Measurements from ENCODE around the gene PDX1. TPM values are rescaled to one million over a fixed set of nuclear protein-coding genes. Genes with fewer than 3 reads are reported as not detected.
A peak's percentile ranks its signal among the peaks of the same experiment; 100 is the strongest.

Gene PDX1
- total and polyA plus RNA-seq, 2 donors = 0.05 TPM; not detected in 1

DNA sequence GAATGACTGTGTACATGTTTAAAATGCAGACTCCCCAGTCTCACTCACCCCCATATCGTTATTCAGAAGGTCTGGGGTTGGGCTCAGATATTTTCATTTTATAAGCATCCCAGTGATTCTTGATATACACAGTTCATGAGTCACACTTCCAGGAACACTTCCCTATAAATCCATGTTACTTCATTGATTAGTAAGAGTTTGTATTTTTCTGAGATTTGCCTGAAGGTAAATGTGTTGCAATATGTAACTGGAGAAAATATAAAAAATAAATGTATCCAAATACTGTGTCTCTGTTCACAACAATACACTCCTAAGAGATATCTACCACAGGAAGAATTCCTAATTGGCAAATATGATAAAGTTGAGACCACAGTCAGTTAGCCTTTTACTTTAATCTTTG is 6.6 kb upstream of the PDX1 start:
- no peak overlapping the region for H3K27ac ChIP-seq (ENCODE audit: low read depth in 1 of 2, low read length in 1 of 2)
- no peaks in the 10 kb centered on the region for H3K9me3 ChIP-seq (ENCODE audit: control insufficient read depth in 2 of 2, insufficient read depth in 1 of 2, low read length in 1 of 2)
- H3K27me3 ChIP-seq (ENCODE audit: control insufficient read depth in 2 of 2, insufficient read depth in 1 of 2, low read length in 1 of 2) = peaks cover 26 to 58% of the 10 kb centered on the region in 2 donors
- H3K36me3 ChIP-seq (ENCODE audit: control insufficient read depth in 2 of 2, insufficient read depth in 2 of 2, low read length in 1 of 2) = no peaks in the 10 kb centered on the region
- DNase-seq (ENCODE audit: low read depth in 6 of 9, low spot score in 9 of 9) = no peak
- H3K4me3 ChIP-seq (ENCODE audit: low read length in 2 of 2) = no peak overlapping the region
- 81% methylated on average over 1 of the region's 1 CpG for WGBS
- H3K4me1 ChIP-seq (ENCODE audit: control insufficient read depth in 2 of 2, insufficient read depth in 2 of 2, low read length in 2 of 2) = no peaks in the 10 kb centered on the region

DNA sequence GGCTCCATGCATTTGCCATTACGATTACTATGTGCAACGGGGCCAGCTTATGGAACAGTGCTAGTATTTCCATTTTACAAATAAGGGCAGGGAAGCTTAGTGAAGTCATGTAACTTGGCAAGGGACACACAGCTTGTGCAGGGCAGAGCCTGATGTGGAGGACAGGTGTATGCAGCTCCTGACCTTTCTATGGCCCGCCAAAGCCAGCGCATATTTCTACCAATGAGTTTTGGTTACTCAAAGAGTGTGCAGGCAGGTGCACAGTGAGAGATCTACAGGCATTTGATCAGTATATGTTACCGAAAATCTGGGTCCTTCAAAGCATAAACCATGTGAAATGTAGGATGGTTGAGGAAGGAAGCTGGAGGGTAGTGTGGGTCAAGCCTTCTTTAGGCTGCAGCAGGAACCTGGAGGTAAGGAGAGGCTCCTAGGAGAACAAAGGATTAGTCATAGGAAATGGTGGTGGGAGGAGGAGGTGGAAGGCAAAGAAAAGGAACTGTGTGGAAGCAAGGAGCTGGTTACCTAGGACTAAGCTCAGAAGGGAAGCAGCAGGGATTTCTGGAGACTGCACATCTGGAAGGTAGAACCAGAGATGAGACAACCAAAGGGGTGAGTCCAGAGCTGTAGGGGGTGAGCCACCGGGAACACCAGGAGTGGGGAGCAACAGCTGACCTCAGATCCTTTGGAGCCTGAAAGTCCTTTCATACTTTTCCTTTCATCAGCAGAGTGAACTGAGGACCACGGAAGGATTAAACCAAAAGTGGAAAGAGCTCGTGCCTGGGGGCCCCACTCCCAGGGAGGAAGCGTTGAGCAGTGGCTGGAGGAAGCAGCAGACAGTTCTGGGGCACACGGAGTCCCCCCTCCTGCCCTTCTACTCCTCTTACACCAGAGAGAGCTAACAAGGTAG is 4.2 kb upstream of the PDX1 start:
- WGBS = 46% methylated on average over 10 of the region's 10 CpGs
- Histone ChIP-seq H3K27me3 (ENCODE audit: control insufficient read depth in 2 of 2, insufficient read depth in 1 of 2, low read length in 1 of 2) (peaks cover 50 to 75% of the 10 kb centered on the region in 2 donors), H3K9me3 (ENCODE audit: control insufficient read depth in 2 of 2, insufficient read depth in 1 of 2, low read length in 1 of 2) (no peaks in the 10 kb centered on the region), H3K27ac (ENCODE audit: low read depth in 1 of 2, low read length in 1 of 2) (no peak overlapping the region), H3K36me3 (ENCODE audit: control insufficient read depth in 2 of 2, insufficient read depth in 2 of 2, low read length in 1 of 2) (no peaks in the 10 kb centered on the region), H3K4me3 (ENCODE audit: low read length in 2 of 2) (no peak overlapping the region), H3K4me1 (ENCODE audit: control insufficient read depth in 2 of 2, insufficient read depth in 2 of 2, low read length in 2 of 2) (peaks cover 0 to 1% of the 10 kb centered on the region in 2 donors)
- no peak for DNase-seq (ENCODE audit: low read depth in 6 of 9, low spot score in 9 of 9)

DNA sequence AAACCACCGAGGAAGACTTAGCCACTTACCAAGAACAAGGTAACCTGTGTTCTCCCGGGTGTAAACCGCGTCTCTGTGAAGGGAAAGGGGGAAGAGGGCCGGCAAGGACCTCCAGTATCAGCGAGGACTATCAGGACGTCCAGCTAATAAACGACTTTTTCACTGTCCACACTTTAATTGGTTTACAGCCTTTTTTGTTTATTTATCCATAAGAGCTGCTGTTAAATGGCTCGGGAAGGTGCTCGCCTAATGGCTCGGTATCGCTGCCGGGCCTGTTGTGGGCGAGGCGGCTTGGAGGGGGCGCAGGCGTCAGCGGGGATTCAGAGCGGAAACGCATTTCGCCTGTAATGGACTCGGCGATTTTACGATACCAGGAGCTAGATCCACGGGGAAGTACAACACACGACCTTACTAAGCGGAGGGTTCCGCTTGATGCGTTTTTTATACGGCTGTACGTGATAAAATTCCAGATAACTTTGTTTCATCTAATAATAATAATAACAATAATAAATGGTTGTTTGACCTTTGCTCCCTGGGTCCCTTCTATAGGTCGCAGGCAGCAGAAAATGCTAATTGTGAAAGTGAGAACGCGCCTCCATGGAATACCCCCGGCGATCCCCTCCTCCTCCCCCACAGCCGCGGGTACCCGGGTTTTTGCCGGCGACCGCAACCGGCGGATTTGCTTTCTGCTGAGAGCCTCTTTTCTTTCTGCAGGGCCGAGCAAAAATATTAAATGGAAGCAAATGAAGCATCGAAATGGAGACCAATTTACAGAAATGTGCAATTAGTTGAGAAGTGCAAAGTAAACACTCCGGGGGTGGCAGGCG is 2.5 kb upstream of the PDX1 start:
- H3K4me3 ChIP-seq (ENCODE audit: low read length in 2 of 2) = no peak overlapping the region
- no peak for DNase-seq (ENCODE audit: low read depth in 6 of 9, low spot score in 9 of 9)
- no peaks in the 10 kb centered on the region for H3K9me3 ChIP-seq (ENCODE audit: control insufficient read depth in 2 of 2, insufficient read depth in 1 of 2, low read length in 1 of 2)
- H3K36me3 ChIP-seq (ENCODE audit: control insufficient read depth in 2 of 2, insufficient read depth in 2 of 2, low read length in 1 of 2) = no peaks in the 10 kb centered on the region
- no peak overlapping the region for H3K27ac ChIP-seq (ENCODE audit: low read depth in 1 of 2, low read length in 1 of 2)
- WGBS = 7% methylated on average over 48 of the region's 48 CpGs
- peaks cover 0 to 11% of the 10 kb centered on the region in 2 donors for H3K4me1 ChIP-seq (ENCODE audit: control insufficient read depth in 2 of 2, insufficient read depth in 2 of 2, low read length in 2 of 2)
- peaks cover 67 to 89% of the 10 kb centered on the region in 2 donors for H3K27me3 ChIP-seq (ENCODE audit: control insufficient read depth in 2 of 2, insufficient read depth in 1 of 2, low read length in 1 of 2)

DNA sequence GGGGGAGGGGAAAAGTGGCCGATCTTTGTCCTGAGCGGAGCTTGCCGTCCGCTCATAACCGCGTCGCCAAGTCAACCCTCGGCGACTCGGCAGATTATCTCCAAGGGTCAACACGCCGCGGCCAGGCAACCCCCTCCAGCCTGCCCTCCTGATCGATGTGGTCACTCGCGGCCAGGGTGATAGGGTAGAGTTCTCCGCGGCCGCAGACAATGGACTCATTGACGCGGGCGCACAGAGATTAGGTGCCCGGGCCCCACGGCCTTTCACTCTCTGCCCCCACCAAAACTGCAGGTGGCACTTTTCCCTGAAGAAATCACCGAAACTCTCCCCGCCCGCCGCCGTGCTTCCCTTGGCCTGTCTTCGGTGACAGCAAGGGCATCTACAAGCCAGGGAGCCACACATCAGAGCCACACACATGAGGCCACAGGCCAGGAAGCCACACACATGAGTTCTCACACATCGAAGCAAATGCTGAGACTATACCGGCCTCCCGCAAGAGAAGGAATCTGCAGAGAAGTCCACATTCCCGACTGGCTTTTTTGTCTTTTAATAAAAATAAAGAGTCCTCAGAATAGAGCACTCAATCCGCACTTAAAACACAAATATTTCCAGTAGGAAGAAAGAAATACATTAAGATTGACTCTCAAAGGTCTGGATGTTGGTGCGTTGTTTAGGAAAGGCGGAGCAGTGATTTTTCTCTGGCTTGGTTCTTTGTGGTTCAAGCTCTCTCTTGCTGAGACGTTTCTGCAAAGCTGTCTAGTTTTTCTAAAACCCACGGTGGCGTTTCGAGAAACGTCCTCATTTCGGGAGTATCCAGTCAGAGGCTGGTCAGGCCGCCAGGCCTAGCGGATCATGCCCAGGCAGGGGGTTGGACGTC is 1.5 kb upstream of the PDX1 start:
- no peak for DNase-seq (ENCODE audit: low read depth in 6 of 9, low spot score in 9 of 9)
- 11% methylated on average over 46 of the region's 46 CpGs for WGBS
- H3K4me1 ChIP-seq (ENCODE audit: control insufficient read depth in 2 of 2, insufficient read depth in 2 of 2, low read length in 2 of 2) = peaks cover 0 to 11% of the 10 kb centered on the region in 2 donors
- H3K27me3 ChIP-seq (ENCODE audit: control insufficient read depth in 2 of 2, insufficient read depth in 1 of 2, low read length in 1 of 2) = peaks cover 76 to 96% of the 10 kb centered on the region in 2 donors
- H3K9me3 ChIP-seq (ENCODE audit: control insufficient read depth in 2 of 2, insufficient read depth in 1 of 2, low read length in 1 of 2) = no peaks in the 10 kb centered on the region
- no peaks in the 10 kb centered on the region for H3K36me3 ChIP-seq (ENCODE audit: control insufficient read depth in 2 of 2, insufficient read depth in 2 of 2, low read length in 1 of 2)
- no peak overlapping the region for H3K27ac ChIP-seq (ENCODE audit: low read depth in 1 of 2, low read length in 1 of 2)
- no peak overlapping the region for H3K4me3 ChIP-seq (ENCODE audit: low read length in 2 of 2)

DNA sequence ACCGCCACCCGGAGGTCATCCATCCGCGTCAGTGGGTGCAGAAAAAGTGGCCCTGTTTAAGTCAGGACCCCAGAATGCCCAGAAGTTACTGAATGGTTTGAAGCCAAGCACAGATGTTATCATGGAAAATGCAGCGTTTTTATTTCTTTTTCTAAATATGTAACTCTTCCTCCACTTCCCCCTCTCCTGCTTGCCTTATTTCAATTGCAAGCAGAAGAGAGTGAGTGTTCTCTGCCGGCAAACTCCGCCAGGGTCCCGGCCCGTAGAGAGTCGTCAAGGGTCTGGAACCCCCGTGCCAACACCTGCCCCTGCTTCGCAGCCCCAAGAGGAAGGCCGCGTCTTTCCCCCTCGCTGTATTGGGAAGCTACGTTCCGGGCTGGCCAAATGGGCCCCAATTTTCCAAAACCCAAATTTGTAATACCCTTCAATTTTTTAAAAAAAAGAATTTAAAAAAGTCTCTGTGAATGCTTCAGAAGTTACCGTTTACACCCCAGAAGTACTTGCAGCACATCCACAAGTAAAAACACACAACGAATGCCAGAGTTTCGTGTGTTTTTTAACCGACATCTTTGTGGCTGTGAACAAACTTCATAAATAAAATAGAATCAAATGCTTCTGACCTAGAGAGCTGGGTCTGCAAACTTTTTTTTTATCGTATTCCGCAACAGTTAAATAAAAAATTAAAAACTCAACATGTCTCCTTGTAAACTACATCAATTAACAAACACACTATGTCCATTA is 712 bp upstream of the PDX1 start:
- Histone ChIP-seq H3K4me3 (ENCODE audit: low read length in 2 of 2) (no peak overlapping the region), H3K4me1 (ENCODE audit: control insufficient read depth in 2 of 2, insufficient read depth in 2 of 2, low read length in 2 of 2) (peaks cover 0 to 11% of the 10 kb centered on the region in 2 donors), H3K27ac (ENCODE audit: low read depth in 1 of 2, low read length in 1 of 2) (no peak overlapping the region), H3K9me3 (ENCODE audit: control insufficient read depth in 2 of 2, insufficient read depth in 1 of 2, low read length in 1 of 2) (no peaks in the 10 kb centered on the region), H3K36me3 (ENCODE audit: control insufficient read depth in 2 of 2, insufficient read depth in 2 of 2, low read length in 1 of 2) (no peaks in the 10 kb centered on the region), H3K27me3 (ENCODE audit: control insufficient read depth in 2 of 2, insufficient read depth in 1 of 2, low read length in 1 of 2) (peaks cover 84 to 97% of the 10 kb centered on the region in 2 donors)
- DNase-seq (ENCODE audit: low read depth in 6 of 9, low spot score in 9 of 9) = no peak
- 16% methylated on average over 23 of the region's 23 CpGs for WGBS

DNA sequence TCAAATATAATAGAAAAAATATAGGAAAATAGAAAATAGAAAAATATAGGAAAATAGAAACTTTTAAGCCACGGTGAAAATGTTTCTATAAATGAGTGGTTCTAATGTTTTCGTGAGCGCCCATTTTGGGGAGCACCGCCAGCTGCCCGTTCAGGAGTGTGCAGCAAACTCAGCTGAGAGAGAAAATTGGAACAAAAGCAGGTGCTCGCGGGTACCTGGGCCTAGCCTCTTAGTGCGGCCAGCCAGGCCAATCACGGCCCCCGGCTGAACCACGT is 204 bp upstream of the PDX1 start:
- H3K27me3 ChIP-seq (ENCODE audit: control insufficient read depth in 2 of 2, insufficient read depth in 1 of 2, low read length in 1 of 2) = peaks cover 89 to 99% of the 10 kb centered on the region in 2 donors
- no peaks in the 10 kb centered on the region for H3K9me3 ChIP-seq (ENCODE audit: control insufficient read depth in 2 of 2, insufficient read depth in 1 of 2, low read length in 1 of 2)
- H3K4me1 ChIP-seq (ENCODE audit: control insufficient read depth in 2 of 2, insufficient read depth in 2 of 2, low read length in 2 of 2) = peaks cover 0 to 11% of the 10 kb centered on the region in 2 donors
- peak overlapping the region in 1 of 2 donors; percentile 9 for H3K4me3 ChIP-seq (ENCODE audit: low read length in 2 of 2)
- no peaks in the 10 kb centered on the region for H3K36me3 ChIP-seq (ENCODE audit: control insufficient read depth in 2 of 2, insufficient read depth in 2 of 2, low read length in 1 of 2)
- no peak overlapping the region for H3K27ac ChIP-seq (ENCODE audit: low read depth in 1 of 2, low read length in 1 of 2)
- 4% methylated on average over 11 of the region's 11 CpGs for WGBS
- DNase-seq (ENCODE audit: low read depth in 6 of 9, low spot score in 9 of 9) = no peak

DNA sequence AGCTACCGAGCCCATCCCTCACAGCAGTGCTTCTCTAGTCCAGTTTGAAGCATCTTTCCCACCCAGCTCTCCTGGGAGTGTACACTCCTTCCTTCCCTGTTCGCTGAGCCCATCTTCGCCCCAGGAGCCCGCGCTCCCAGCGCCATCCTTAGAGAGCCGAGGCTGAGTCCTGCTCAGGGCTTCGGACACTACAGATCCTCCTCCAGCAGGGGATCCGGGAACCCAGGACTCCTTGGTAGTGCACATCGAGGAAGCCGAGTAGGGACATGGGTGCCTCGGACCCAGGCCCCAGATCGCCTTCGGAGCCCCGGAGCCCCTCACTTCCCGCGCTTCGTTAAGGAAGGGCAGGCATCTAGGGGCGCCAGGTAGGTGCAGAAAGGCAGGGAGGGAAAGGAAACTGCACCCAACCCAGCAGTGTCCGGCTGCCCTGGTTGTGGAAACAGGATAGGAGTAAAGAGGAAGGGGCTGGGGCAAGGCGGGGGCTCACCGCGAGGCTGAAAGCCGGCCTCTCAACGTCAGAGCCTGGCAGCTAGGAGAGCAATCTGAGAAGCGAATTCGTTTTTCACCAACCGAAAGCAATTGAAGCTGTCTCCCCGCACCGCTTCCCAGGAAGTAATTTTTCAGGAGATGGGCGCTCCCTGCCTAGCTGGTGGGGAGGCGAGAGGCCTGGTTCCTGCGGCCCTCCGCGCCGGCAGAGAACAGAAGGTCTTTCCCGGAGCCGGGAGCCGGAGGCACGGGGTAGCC is 1.0 kb downstream of the PDX1 start:
- peak in 1 of 9 donors; percentile 25 for DNase-seq (ENCODE audit: low read depth in 6 of 9, low spot score in 9 of 9)
- H3K27me3 ChIP-seq (ENCODE audit: control insufficient read depth in 2 of 2, insufficient read depth in 1 of 2, low read length in 1 of 2) = peaks cover 89 to 100% of the 10 kb centered on the region in 2 donors
- H3K4me1 ChIP-seq (ENCODE audit: control insufficient read depth in 2 of 2, insufficient read depth in 2 of 2, low read length in 2 of 2) = peaks cover 0 to 11% of the 10 kb centered on the region in 2 donors
- H3K36me3 ChIP-seq (ENCODE audit: control insufficient read depth in 2 of 2, insufficient read depth in 2 of 2, low read length in 1 of 2) = no peaks in the 10 kb centered on the region
- 3% methylated on average over 40 of the region's 40 CpGs for WGBS
- no peaks in the 10 kb centered on the region for H3K9me3 ChIP-seq (ENCODE audit: control insufficient read depth in 2 of 2, insufficient read depth in 1 of 2, low read length in 1 of 2)
- peak overlapping the region in 1 of 2 donors; percentile 6 for H3K4me3 ChIP-seq (ENCODE audit: low read length in 2 of 2)
- no peak overlapping the region for H3K27ac ChIP-seq (ENCODE audit: low read depth in 1 of 2, low read length in 1 of 2)

Measured in thymus (tissue), 11 donors.